DMS53 treated with DMSO at 0.1 percent for 48 hours (cell line): Measurements from ENCODE around the gene BRCC3.

Experiments used
- DNase-seq: peaks from one replicate; lab custom pipeline; 2025; ENCODE audit not compliant: unreplicated experiment; lab: John Stamatoyannopoulos, UW

The BRCC3 gene

DNA sequence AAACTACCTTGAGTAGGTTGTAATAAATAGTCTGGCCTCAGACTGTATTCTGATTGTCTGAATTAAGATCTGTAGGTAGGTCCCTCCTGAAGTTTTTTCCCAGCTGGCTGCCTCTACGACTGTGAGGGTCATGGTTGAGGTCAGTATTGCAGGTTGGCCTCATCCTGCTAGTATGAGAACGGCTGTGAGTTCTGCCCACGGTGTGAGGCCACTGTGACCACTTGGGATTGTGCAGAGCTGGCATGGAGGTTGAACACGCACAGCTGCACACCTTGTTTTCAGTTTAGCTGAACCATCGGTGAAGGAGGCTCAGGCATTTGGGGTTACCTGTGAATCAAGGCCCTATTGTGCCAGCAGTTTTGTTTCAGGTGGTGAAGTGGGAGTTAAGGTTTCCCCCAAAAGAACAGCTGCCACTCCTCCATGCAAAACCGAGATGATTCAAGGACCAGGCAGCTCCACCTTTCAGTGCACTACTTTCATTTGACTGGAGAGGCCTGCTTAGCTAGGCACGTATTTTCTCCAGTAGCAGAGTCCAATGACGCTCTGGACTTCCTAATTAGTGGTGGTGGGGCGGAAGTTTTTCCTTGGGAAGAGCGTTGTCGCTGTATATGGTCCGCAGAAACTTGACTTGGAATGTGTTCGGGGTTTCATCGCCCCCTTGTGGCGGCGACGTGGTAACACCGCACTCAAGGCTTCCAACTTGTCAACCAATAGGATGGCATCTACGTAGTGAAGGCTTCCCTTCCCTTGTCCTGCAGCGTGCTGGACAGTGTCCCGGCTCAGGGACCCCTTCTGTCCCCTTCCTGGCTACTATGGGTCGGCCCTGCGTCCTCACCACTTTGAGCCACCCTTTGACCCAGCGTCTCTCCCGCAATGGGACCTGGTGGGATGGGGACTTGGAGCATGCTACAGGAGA, 14.2 kb upstream of the BRCC3 start:
- peak; percentile 68 for DNase-seq

DNA sequence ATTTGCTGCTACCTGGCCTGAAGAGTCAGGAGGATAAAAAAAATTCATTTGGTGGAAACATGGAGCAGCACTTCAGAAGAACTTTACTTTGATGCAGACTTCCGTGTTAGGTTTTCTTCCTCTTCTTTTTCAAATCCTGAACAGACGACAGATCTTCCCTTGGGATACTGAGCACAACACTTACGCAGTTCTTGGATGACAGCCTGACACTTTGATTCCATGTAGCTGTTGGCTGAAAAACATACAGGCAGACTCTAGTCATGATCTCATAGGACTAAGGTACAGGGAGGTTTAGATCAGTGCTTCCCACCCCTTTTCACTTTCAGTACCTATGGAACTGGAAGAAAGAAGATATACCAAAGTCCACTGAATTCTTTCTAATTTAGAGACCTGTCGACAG, 9.5 kb upstream of the BRCC3 start:
- no peak for DNase-seq

DNA sequence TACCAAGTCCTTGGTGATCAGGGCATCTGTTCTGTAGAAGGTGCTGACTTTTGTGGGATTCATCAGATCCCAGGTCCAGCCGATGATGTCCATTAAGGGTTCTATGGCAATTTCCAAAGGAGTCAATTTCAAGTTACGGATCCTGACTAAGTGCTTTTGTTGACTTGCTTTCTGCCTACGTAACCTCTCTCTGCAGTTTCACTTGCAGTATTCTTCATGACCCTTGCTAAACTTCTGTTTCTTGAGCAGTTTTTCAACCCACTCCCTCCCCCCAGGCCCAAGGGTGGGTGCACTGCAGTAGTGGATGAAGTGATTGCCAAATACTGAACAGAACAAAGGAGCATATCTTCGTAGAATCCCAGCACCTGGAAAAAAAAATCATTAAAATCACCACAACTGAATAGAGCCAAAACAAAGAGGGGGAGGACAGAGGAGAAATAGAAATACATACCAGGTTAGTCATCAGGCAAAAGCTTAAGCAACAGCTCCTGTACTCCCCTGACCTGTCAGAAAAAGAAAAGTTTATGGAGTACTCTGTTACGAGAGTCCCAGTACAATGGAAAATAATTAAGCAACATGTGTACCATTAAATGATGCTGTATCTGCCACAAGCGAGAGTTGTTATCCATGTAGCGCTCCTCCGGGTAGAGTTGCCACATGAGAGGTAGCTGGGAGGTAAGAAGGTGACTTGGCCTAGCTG, 6.1 kb upstream of the BRCC3 start:
- DNase-seq, result no peak

DNA sequence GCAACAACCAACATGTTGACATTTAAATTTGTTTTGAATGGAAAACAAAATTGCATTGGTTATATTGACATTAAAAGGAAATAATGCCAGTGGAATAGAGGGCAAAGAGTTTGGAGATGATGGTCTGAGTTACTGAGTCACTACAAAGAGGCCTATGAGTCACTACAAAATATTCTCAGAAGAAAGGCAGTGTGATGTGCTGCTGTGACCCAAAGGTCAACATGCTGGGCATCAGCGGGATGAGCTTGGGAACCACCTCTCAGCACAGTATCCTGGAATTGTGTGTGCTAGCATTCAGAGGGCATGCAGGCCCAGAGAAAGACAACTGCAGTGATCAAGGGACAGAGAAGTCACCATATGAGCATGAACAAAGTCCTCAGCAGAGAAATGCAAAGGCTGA, 3.1 kb upstream of the BRCC3 start:
- DNase-seq, result no peak

DNA sequence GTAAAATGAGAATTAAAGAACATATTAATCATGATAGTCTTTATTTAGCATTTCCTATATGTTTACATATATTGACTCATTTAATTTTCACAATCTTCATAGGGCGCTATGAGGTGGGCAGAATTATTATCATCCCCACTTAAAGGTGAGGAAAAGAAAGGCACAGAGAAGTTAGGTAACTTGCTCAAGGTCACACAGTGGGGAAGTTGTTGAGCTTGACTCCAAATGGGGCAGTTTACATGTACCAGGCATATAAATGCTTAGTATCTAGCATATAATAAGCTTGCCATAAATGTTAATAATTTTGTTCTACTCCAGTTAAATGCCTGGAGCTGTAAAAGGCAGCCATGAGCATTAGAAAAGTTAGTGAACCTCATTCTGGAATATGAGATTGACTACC, 1.9 kb upstream of the BRCC3 start:
- no peak for DNase-seq

DNA sequence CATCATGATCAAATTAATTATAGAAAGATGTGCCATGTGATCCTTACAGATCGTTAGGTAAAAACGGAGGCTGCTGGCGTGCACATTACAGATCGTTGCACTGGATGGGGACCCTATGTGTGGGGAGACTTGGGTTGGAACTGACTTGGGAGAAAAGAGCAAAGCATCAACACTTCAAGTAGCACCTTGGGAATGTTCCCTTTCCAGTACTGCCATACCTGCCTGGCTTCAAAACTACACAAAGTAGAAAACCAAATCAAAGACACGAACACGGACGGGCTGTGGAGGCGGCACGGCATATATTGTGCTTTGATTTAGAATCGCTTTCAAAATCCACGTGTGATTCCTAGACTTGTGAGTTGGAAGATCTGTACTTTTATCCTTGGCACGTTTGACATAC, 1.3 kb upstream of the BRCC3 start:
- DNase-seq, result no peak

DNA sequence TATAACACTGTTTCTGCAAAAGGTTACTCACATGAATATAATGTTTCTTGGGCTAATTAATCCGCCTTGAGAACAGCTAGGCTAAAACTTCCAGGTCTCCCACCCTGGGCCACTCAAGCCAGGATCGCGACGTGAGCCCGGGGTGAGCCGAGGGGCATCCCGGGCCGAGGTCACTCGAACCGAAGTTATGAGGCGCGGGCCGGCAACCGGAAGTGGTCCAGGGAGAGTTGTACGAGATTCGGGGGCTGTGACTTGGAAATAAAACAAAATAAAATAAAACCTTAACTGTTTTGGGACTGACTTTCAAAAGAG, 689 bp upstream of the BRCC3 start:
- DNase-seq, result no peak

DNA sequence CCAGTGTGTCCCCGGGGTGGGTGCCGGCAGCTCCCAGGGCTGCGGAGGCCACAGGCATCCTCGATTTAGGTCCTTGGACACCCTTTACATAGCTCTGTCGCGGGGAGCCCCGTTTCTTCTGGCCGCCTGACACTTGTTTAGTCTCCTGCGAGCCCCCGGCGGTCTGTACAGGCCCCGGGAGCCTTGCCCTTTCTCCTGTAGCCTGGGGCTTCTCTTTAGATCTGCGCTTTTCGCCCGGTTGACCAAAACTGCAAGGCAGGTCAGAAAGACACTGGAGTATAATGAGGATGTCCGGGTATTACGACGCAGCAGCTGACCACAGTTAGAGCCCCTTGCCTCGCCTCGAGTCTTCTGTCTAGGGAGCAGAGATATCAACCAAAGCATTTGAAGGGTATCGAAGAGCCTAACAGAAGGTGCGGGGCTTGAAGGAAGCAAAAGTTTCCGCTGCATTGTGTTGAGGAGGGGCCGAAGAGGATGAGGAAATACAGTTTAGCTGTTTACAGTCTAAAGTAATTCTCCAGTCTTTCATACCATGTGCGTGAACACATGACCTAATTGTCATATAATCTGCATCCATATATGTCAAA, 479 bp downstream of the BRCC3 start:
- DNase-seq, result peak; percentile 32

DNA sequence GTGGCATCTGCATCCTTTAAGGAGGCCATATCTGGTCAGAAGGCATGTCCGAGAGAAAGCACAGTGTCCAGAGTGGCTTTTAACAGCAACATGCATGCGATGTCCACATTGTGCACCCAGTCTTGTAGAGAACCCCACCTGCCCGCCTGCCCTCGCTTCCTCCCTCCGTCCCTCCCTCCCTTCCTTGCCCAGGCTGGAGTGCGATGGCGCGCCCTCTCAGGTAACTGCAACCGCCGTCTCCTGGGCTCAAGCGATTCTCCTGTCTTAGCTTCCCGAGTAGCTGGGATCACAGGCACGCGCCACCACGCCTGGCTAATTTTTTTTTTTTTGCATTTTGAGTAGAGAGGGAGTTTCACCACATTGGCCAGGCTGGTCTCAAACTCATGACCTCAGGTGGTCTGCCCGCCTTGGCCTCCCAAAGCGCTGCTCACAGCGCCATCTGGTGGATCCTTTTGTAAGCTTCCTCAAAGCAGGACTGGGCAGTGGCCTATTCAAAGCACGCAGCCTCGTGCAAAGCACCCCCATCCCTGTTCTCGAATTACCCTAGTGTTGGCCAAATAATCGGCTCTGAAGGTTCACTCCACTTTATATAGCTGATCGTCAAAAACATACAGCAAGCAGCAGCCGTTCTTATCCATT, 15.0 kb downstream of the BRCC3 start:
- DNase-seq, result no peak

DNA sequence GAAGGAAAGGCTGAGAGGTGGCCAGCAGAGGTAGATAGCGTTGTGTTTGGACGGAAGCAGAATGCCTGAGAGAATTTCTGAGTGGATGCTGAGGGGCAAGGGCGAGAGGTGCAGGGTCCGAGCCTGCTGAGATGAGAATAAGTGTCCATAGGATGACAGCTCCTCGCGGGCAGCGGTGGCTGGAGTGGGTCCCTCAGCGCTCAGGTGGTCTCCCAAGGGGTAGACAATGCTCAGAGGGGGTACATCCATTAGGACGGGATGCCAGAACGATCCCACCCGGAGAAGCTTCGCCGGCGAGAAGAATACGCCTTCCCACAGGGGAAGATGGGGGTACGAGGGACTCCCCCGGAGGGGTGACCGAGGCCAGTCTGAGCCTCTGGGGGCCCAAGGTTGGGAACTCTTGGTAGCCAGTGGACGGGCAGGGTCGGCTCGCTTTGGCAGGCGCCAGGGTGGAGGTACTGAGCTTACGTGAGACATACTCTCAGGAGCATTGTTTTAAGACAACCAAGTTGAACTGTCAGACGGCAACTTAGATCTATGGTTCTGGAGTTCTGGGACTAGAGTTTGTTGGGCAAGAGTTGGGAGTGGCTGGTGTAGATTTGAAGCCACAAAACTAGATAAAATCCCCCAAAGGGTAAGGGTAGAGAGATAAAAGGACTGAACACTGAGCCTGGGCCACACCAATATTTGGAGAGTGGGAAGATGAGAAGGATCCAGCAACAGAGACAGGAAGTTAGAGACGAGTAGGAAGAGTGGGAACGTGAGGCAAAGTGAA, 15.8 kb downstream of the BRCC3 start:
- no peak for DNase-seq

DNA sequence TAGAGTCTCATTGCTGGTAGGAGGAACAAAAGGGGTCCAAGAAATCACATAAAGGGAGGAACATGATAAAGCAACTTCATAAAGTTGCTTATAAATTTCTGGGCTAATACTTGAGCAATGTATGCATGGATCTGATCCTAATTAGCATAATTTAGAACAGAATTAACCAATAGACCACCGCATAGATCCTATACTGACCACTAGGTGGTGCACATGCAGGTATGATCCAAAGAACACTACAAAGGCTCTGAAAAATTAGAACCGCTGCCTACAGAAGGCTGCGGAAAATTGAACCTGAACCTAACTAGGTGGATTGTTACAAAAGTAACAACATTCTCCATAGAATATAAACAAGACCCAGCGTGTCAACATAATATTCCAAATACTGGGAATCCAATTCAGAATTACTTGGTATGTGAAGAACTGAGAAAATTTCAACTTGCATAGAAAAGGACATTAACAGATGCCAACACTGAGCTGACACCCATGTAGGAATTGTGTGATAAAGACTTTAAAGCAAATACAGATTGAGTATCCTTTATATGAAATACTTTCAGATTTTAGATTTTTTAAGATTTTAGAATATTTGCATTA, 23.3 kb downstream of the BRCC3 start:
- peak; percentile 15 for DNase-seq

DNA sequence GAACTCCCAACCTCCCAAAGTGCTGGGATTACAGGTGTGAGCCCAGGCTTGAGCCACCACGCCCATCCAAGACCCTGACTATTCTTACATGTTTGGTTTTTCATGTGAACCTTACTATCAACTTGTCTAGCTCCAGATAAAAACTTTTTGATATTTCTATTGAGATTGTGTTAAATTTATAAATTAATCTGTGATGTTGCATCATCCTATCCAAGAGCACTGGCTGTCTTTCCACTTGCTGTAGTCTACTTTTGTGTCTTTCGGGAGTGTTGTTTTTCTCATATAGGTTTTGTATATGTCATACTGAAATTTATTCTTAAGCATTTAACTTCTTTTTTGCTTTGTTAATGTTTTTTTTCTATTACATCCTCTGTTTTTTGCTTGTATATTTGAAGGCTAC, 34.6 kb downstream of the BRCC3 start:
- DNase-seq, result no peak

DNA sequence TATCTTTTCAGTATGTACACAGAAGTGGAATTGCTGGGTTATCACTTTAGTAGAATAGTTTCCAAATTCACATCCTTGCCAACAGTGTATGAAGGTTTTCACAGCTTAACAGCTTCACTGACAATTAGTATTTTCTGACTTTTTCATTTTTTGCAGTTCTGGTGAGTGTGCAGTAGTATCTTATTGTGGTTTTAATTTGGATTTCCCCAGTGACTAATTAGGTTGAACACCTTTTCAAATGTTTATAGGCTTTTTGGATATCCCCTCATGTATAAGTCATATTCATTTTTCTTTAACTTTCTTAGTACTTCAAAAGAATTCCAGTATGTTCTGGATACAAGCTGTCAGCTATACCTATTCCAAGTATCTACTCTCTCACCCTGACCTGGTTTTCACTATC, 37.1 kb downstream of the BRCC3 start:
- no peak for DNase-seq

DNA sequence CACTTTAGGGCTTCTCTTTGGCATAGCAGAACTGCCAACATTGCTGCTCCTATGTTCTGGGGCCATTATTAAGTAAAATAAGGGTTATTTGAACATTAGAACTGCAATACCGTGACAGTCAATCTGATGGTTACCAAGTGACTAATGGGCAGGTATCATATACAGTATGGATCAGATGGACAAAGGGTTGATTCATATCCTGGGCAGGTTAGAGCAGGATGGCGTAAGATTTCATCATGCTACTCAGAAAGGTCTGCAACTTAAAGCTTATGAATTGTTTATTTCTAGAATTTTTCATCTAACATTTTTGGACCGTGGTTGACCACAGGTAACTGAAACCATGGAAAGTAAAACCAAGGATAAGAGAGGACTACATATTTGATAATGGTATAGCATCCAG, 40.9 kb downstream of the BRCC3 start:
- no peak for DNase-seq

DNA sequence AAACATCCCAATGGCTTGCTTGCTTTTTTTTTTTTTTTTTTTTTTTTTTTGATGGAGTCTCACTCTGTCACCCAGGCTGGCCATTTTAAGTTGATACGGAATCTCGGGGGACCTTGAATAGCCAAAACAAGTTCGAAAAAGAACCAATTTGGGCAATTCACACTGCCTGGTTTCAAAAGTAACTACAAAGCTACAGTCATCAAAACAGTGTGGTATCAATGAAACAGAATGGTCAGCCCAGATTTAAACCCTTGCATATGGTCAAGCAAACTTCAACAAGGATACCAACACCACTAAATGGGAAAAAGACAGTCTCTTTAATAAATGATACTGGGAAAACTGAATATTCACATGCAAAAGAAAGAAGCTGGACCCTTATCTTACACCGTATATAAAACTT, 41.8 kb downstream of the BRCC3 start:
- no peak for DNase-seq

DNA sequence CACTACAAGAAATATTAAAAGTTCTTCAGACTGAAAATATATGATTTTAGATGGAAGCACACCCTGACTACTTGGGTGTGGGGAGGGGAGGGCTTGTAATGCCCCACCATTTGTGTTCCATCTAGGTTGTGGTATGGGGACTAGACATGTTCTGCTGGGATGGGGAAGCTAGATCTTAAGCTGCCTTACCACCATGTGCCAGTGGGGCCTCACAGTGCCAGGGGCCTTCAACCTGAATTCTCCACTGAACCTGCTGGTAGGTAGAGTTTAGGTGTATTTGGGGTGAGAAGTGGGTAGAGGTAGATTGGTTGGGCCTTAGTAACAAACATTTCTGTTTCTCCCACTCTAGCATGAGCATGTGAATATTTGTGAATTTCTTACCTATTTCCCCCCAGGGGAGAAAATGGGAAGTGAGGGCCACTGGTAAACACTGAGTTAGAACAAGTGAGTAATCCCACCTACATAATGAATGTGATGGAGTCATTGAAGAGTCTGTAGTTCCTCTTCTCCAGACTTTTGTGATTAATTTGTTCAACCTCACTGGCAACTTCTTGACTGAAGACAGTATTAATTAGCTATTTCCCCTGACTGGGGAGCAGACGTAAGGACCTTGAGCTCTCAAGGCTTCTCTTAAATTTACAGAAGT, 44.0 kb downstream of the BRCC3 start:
- DNase-seq, result no peak

DNA sequence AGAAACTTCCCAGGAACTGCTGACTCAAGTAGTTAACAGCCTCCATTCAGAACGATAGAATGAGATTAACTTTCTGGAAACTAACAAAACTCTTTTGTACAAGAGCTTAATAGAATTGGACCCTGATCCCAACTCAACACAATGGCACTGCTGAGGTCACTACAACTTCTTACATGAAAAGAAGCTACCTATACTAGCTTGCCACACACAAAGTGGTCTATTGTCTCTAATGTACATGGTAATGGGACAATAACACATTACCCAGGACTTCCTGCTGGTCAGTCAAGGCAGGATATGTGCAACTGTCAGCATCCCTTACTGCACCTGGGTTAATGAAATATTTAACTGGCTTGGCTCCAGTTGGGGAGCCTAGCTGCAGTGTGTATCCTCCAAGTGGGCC, 56.2 kb downstream of the BRCC3 start:
- DNase-seq, result no peak

DNA sequence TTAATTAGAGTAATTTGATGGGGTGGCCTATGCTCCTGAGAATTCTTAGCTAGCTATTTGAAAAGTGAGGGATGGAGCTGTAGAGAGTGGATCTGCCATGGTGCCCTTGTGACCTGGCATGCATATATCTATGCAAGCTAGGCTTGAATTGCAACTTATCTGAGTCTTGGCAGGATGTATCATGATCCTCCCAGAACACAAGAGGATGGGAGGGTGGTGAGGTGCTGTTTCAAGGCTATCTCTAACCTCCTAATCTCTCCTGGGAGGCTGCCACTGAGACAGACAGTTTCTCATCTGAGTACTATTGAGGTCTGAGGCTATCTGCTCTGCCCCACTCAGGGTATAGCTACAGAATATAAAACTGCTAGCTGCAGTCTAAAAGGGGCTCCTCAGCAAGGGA, 56.6 kb downstream of the BRCC3 start:
- DNase-seq, result no peak

DNA sequence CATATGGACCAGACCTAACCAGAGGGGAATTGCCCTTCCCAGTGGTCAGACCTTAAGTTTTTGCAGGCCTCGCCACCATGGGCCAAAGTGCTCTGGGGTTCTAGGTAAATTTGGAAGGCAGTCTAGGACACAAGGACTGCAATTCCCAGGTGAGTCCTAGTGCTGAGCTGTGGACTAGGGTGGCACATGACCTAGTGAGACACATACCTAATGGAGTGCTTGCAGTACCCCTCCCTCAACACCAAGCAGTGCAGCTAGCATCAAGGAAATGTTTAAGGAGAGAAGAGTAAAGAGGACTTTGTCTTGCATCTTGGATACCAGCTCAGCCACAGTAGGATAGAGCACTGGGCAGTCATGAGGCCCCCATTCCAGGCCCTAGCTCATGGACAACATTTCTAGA, 60.8 kb downstream of the BRCC3 start:
- DNase-seq, result no peak

DNA sequence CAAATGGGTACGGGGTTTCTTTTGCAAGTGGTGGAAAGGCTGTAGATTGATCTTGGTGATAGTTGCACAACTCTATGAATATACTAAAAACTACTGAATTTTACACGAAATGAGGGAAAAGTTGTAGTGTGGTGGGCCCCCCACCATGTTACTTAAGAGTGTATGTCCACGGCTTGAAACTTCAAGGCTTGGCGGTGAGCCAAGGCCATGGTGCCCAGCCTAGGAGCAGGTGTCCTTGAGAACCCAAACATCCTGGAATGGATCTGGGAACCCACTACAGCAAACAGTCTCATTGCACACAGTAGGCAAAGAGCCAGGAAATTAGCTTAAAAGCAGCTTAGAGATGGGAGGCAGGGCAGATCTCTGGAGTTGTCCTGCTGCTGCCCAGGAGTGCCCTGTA, 62.9 kb downstream of the BRCC3 start:
- no peak for DNase-seq
